Activated CD8-positive, alpha-beta memory T cell treated with anti-CD3 and anti-CD28 coated beads for 48 hours (primary cell): ENCODE results near the gene DLL1.

ENCODE experiments used
- DNase-seq, 3 experiments: peaks; one replicate each; pipeline ENCODE4 v3.0.0-alpha.2; 2020; ENCODE audit warnings: low read depth in 2 of 3, low spot score in 2 of 3

The DLL1 gene

DNA sequence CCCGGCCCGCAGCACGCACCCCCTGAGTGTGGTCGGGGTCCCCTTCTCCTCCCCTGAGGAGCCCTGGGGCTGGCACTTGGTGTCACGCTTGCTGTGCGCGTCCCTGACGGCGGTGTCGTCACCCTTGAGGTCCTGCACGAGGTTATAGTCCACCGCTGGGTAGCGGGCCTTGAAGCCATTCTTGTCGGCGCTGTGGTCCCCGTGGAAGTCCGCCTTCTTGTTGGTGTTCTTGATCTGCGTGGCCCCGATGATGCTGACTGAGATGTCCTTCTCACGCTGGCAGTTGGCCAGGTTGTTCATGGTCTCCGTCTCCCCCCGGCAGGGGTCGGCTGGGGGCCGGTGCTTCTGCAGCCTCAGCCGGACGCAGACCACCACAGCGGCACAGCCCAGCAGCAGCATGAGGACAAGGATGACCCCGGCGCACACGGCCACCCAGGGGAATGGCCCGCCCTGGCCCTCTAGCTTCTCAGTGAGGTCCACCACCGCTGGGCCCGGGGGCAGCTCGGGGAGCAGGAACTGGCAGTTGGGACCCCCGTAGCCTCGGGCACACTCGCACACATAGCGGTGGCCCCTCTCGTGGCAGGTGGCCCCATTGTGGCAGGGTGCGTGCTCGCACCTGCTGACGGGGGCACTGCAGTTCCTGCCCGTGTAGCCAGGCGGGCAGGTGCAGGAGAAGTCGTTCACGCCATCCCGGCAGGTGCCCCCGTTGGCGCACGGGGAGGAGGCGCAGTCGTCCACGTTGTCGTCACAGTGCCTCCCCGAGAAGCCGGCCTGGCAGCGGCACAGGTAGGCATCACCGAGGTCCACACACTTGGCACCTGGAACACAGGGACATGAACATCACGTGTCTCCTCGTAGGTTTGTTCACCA, 7.4 kb downstream of the DLL1 start:
- DNase-seq = no peak

DNA sequence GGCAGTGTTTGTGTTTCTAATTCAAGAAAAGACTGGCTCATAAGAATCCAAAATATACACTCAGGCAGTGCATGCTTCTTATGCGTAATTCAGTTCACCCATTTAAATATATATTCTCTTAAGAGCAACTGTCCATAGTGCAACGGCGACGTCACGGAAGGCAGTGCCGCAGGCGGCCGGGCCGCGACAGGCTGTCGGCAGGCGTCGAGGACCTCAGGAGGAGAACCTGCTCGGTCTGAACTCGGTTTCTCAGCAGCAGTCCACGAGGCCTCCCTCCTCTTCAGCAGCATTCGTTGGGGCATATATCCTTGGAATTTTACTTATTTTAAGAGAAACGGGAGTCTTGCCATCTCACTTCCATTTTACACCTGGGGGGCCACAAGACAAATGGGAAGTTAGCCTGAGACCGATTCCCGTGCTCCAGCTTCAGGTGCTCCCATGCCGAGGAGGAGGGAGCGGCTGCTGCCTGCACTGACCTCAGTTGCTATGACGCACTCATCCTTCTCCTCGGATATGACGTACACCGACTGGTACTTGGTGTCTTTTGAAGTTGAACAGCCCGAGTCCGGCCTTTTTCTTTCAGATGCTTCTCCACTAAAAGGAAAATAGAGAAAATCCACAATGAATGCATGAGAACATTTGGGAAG, 8.2 kb downstream of the DLL1 start:
- DNase-seq = no peak

DNA sequence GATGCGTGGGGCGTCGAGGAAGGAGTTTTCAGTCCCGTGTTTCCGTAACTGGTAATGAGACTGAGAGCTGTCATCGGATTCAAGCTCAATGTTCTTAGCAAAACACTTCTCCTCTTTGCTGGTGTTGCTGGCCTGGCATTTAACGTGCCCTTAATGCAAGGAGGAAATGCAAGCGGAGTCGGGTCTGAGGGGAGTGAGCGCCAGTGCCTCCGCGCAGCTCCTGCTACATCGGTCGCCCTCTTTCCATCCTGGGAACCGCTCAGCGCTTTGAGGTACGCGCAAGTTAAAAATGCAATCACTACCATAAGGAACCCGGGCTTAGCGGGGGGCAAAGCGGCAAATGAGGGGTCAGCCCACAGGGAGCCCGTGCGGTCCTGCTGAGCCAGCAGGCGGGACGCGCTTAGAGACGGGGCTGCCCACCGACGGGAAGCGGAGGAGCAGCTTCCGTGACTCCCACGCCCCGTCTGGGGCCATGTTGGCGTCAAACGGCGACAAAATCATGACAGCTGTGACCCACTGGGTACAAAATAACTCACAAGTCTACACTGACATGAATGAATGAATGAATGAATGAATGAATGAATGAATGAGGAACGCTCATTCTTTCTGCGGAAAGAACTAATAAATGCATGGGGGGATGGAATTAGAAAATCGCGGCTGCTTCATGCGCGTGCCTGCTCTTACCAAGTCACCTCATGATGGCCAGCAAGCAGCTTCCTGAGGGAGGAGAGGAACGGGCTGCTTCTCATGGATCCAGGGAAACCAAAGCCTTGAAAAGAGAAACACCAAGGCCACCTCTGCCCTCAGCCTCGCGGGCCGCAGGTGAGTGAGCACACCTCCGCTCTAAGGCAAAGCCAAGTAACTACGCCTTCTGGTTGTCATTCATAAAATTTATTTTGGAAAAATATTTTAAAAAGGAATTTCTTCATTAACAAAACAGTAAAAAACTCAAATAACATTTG, 9.3 kb downstream of the DLL1 start:
- no peak for DNase-seq

DNA sequence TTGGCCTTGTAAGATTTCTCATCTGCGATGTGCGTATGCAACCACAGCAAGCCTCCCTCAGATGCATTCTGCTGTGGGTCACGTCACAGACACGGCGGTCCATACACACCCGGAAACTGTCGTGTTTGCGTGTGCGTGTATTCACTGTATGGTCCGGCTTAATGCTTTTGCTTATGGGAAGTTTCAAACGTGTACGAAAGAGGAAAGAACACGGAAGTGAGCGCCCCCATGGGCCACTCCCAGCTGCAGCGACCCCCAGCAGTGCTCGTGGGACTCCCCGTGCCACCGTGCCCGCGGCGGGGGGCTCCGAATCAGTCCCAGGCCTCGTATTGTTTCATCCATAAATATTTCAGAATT, 10.2 kb downstream of the DLL1 start:
- DNase-seq = no peak

DNA sequence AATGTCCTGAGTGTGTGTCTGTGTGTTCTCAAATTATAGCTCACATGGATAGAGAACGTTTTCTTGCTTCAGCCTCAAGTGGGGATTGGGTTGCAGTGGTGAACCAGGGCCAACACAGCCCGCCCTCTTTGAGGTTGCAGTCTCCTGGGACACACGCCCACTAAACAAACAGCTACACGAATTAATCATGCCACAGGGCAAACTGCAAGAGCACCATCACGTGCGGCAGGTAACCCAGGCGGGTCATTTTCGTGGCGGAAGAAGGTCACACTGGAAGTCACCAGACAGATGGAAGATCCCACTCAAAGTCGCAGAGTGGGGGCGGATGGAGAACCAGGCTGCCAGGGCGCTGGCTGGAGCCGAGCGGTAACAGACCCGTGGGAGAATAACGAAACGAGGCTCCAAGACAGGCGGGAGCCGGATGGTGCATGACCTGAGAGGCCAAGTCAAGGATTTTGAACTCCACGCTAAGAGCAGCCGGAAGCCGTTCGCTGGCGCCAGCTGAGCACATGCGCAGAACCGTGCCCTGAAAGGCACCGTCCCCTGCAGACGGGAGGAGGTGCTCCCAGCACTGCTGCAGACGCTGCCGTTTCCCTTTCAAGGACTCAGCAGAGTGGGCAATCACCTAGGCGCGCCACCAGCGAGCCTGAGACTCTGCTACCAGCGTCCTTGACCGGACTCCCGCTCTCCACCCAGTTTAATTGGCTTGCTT, 10.7 kb downstream of the DLL1 start:
- no peak for DNase-seq

DNA sequence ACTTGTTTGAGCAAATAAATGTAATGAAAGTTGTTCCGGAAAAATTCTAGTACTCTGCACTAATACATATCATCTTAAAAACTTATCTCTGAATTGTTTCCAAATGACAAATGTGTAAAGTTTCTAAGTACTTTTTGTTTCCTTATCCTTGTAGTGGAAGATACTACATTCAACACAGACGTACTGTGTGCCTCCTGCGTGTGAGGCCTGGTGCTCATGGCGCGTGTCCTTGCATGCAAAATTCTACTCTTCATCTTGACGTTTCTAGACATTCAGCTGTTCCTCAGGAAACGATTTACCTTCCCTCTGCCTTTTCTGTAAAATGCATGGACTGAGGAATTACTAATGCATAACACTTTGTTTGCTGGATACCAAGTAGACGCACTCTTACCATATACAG, 11.5 kb downstream of the DLL1 start:
- DNase-seq = no peak

DNA sequence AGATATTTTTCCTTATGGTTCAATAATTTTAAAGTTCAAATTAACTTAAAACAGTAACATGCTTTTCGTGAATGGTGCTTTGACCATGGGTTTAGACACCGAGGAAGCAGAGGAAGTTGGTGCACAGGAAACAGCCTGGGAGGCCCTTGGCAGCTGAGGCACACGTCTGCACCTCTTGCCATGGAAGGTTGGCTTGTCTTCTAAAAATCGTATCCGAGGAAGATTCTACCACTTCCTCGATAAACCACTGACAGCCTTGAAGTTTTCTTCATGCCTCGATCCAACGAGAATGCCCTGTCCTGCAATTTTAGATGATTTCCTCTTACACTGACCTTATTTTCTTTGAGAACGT, 12.2 kb downstream of the DLL1 start:
- no peak for DNase-seq

DNA sequence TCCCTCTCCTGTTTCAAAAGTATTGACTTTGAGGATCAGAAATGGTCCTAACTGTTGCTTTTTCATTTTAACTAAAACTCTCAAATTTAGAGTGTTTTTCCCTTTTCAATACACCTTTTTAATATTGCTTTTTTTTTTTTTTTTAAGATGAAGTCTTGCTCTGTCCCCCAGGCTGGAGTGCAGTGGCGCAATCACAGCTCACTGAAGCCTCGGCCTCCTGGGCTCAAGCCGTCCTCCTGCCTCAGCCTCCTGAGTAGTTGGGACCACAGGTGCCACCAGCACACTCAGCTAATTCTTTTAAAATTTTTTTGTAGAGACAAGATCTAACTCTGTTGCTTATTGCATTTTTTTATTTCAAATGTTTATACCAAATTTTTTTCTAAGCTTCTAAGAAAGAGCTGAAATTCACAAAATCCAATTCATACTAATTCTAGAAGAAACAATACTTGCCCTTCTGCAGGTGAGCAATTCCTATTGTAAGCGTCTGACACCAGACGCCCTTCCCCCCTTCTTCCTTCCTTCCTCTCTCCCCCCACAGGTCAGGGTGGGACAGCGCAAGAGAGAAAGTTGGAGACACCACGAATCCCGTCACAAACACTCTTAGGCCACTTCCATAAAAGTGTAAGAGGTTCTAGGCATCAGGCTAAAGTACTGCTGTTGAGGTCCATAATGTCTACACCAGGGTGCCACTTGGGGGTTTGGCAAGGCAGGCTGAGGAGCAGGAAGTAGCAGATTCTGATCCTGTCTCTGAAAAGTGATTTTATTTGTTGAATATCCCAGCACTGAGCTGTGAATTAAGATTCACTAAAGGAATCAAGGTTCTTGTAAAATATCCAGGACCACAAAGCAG, 12.8 kb downstream of the DLL1 start:
- no peak for DNase-seq

DNA sequence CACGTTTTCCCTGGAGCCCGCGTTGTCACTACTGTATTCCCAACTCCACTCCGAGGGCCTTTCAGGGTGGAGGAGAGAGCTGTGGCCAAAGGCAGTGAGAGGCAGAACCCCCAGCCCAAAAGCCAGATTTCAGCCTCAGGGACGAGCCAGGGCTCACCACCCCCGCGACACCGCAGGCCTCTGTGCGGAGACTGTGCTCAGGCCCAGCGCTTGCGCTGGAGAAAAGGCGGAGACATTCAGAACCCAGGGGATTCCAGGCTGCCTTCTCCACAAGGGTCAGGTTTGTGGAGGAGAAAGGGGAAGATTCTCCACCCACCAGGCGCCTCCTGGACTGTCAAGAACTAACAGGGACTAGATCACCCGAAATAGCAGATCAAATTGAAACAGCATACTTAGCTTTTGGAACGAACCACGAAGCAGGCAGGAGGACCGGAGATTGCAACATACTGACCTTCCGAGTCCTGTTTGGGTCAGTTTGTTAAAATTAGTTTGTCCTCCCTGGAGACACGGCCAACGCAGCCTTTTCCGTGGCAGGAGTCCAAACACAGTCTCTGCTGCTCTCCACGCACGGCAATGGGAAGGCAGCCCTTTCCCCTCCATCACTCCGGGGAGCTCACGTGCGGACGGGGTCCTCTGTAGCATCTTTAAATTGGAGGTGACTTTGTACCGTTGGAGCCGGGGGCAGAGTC, 14.4 kb downstream of the DLL1 start:
- DNase-seq = no peak

DNA sequence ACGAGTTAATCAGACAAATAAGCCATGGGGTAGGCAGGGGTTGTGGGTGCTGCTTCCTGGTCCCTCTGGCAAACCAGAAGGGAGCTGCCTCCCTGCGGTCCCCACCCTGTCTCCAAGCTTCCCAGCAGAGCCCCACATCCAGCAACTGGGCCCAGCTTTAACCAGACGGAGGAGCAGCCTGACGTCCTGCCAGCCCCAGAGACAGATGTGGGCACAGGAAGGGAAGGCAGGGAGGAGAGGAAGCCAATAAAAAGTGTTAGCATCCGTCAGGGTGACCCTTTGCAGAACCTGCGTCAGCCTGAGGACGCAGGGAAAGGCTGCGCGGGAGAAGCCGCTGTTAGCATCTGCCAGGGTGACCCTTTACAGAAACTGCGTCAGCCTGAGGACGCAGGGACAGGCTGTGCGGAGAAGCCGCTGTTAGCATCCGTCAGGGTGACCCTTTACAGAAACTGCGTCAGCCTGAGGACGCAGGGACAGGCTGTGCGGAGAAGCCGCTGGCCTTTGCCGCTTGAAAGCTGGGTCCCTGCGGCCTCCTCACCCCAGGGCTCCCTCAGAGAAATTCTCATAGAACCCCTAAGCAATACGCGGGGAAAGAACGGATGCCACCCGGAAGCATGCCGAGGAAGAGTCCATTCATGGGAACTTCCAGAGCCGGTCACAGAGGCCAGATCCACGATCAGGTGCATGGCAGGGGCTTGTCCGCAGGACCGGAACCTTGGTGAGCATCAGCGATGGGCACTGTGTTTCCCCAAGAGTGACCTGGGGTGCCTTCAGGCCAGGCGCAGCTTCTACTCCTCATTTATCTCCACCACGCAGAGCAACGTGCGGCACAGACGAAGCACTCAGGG, 15.9 kb downstream of the DLL1 start:
- no peak for DNase-seq

DNA sequence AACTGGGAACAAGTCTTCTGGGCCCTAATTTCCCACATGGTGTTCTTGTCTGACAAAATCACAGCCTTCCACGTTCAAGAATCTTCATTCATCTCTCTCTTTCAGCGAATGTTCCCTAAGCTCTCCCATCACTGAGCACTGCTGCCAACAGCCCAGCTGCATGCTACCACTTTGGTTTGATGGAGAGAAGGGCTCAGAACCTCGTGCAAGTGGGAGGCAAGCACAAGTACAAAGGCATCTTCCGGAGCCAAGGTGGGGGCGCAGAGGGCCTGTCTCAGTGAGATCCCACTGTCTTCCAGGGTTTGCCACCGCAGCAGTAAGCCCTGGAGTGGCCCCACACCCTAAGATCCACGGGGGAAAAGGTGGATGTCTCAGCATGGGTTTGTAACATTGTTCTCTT, 17.2 kb downstream of the DLL1 start:
- DNase-seq = no peak

DNA sequence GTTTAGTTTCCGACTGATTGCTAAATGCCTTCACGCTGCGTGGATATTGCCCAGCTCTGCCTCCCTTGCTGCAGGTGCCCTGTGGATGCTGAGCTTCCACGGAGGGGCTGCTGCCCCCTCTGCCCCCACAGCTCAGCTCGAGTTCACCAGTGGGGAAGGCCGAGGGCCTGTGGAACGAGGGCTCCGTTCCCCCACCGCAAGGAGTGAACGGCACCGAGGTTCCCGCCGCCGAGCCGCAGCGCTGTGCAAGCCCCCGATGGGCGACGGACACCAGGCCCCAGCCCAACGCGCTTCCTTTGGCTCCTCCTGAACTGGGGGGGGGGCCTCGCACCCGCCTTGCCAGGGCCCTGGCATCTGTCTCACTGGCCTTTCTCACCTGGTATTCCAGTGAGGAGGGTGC, 17.7 kb downstream of the DLL1 start:
- no peak for DNase-seq

DNA sequence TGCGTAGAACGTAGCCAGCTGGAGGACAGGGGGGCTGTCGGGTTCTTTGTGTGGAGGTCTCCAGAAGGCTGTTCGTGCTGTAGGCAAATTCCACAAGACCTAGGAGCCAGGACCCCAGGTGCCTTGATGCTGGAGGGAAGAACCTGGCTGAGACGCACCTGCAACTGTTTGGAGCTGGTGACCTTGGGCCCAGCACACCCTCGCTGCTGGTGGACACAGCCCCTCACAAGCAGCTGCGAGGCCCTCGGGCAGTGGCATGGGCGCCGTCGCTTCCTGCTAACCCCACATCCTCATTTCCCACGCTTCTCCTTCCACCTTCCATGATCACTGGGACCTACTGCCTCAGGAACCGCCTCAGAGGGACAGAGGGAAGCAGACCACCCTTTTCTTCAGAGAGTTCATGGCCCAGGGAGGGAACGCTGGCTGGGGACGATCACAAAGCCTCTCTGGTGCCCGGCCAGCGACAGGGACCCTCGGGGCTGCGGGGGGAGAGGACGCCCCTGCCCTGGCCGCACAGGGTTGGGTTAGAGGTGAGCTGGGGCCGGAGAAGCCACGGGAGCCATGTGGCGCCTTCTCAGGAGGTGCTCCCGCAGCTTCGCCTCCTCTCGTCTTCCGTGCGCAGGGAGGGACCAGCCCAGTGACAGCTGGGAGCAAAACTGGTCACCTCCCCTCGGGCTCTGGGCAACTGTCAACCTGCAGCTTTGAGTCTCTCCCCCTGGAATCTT, 18.4 kb downstream of the DLL1 start:
- DNase-seq = no peak

DNA sequence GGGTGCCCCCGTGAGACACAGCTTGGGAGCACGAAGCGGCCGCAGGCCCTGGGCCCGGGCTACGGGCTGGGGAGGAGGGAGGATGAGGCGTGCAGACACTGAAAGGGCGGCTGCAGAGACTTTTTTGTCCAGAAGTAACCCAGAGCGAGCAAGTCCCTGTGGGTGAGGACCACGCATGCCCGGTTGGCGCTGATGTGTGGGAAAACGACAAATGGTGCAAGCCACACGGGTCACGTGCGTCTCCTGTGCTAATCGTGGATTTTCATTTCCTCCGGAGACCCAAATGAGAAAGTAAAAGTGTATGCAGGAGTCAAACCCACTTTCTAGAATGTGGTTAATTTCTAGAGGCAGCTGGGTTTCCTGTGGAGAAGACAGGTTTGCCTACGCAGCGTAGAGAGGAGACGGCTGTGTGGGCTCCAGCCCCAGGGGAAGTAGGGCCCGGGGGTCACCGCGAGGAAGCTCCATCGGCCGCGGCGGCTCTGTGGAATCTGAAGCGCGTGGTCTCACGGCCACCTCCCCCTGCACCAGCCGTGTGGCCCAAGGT, 19.0 kb downstream of the DLL1 start:
- peak; percentile 25 to 35 (median 32) for DNase-seq

DNA sequence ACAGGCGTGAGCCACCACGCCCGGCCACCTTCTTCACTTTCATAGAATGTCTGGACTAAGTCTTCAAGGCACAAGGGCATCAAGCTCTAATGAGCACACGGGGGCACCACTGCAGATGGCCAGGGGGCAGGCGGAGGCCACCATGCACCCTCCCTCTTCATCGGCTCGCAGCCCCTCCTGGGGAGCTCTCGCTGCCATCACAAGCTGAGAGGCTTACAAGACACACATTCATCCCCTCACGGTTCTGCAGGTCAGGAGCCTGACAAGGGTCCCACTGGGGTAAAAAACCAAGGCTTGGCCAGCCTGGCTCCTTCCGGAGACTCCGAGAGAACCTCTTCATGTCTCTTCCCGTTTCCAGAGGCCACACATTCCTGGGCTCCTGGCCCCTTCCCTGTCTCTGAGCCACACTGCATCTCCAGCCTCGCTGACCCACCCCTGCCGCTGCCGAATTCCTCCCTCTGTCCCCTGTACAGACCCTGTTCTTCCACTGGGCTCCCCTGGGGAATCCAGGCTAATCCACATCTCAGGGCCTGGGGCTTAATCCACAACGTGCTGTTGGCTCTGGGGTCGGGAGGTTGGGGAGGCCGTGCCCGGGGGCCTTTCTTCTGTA, 19.8 kb downstream of the DLL1 start:
- no peak for DNase-seq

DNA sequence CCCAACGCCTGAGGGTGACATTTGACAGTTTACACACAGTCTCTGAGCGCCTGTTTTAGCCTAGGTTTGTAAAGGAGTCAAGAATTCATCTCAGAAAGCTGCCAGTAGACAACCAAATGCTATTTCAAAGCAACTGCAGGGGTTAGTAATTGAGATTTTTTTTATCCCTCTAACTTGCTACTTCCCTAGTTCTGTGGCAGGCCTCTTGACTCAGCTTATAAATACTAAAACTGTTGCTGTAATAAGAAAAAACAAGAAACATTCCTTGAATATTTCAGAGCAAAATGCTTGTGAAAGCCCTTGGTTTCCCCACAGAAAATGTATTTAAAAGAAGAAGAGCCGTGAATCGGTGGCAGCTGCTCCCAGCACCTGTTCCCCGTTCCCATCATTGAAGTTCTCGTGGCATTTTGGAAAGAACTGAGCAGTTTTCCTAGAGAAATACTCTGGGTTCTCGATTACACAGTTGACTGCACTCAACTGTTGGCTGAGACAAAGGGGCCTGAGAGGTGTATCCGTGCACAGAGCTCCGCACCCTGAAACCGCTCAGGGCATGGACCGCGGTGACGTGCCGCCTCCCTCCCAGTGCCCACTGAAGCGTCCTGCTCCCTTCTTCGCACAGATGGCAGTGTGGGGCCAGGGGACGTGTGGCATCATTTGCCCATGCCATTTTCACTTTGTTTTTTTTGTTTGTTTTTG, 20.9 kb downstream of the DLL1 start:
- DNase-seq = no peak
